ENCODE data around the gene CPNE1.

DNA sequence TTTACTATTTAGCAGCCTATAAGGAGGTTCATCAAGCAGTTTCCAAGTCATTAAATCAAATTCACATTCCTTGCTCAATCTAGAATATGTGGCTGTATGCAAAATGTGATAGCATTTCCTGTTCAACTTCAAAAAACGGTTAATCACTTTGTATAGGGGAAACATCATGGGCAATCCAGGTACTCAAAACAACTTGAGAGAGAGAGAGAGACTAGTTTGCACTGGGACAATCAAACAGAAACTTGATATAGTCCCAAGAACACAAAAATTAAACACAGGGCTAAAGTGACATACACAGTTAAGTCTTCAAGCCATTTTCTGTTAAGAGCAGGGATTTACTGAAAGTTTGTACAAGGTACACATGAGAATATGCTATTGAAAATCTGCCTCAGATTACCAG lies 7.4 kb downstream of the CPNE1 start:
- TF ChIP-seq POLR2A (IDR thresholded peaks at IDR 0.05; ENCODE audit: low read length) = no peak
- no peak for TF ChIP-seq GATA1 (IDR thresholded peaks at IDR 0.05; ENCODE audit: low read depth, low read length)
